GM12801 (cell line): ENCODE results near the gene NECAB2.

ENCODE experiments used
- CTCF ChIP-seq: IDR thresholded peaks from one replicate; pipeline ENCODE4 v1.5.1; 2011; ENCODE audit warnings: control low read depth; ENCODE audit not compliant: insufficient read length; ENCODE audit errors: extremely low read depth

Gene NECAB2

GRCh38 chr16:83996481-83997252 lies 28.6 kb downstream of the NECAB2 start:
- TF ChIP-seq CTCF, result no peak

DNA sequence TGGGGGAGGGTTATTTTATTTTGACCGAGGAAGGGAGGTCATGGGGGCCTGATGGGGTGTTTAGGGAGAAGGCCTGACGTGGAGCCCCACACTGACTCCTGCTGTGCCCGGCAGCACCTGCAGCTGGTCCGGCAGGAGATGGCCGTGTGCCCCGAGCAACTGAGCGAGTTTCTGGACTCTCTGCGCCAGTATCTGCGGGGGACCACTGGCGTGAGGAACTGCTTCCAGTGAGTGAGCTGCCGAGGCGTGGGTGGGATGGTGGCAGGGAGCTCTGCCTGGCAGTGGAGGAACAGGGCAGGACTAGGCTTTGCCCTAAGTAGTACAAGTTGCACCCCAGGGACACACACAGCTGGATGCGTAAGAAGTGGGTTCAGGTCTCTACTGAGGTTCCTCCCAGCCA lies 30.0 kb downstream of the NECAB2 start:
- no peak for TF ChIP-seq CTCF

DNA sequence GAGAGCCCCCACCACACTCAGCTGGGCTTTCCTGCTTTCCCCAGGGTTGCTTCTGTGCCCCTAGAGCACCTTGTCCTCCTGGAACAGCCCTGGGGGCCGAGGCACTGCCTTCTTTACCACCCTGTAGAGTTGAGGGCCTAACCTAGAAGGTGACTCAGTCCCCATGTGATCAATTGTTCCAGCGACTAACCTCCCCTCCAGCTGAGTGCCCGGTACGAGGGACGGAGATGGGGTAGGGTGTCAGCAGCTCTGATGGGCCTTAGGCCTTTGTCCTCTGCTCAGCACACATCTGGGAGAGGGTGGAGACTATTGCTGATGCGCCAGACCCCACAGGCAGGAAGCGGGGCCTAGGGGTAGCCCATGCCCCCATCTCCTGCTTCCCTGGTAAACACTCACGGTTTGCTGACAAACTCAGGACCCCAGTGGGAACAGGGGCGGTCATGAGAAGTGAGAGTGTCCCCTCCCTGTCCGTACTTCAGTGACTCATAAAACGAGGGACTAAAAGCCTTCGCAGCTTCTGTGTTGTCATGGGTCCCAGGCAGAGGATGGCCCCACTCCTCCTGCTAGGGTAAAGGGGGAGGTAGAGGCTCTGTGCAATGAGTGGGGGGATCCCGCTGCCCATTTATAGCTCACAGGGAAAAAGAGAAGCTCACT lies 33.1 kb downstream of the NECAB2 start:
- TF ChIP-seq CTCF, result no peak

DNA sequence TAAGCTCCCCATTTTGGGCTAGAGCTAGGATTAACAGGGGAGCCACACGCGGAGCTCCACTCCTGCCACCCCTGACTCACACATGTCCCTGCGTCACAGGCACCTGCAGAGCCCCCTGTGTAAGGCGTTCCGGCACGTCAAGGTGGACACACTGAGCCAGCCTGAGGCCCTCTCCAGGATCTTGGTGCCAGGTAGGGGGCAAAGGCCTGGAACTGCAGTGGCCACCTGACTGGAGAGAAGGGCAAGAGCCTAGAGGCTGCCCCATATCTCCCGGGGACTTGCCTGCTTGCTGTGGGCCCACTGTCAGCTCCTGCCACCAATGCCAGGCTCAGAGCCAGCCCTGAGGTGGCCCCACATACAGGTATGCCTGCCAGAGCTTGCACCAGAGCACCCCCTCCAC lies 33.7 kb downstream of the NECAB2 start:
- no peak for TF ChIP-seq CTCF

GRCh38 chr16:84003038-84003437 lies 35.0 kb downstream of the NECAB2 start:
- no peak for TF ChIP-seq CTCF

DNA sequence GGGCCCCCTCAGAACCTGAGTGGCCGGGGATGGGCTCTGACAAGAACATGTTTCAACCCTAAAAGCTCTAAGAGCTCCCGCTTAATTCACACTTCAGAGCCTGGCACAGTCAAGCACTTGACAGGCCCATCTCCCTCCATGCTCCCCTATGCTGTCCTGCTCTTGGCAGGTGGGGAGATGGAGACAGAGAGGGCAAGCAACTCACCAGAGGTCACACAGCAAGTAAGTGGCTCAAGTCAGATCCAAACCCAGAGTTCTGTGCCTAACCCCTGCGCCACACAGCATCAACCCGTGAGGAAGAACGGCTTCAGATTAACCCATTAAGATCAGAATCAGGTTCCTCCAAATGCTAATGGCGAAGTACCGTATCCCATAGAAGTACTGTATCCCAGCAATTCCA lies 36.4 kb downstream of the NECAB2 start:
- TF ChIP-seq CTCF, result no peak

- no peak for TF ChIP-seq CTCF
Measured at GRCh38 chr16:84005391-84005790, 37.3 kb downstream of the NECAB2 start.
